OCI-M2 (cell line): ENCODE data around the gene GON4L.
"Not testable (repeated sequence)": the region's sequence is repeated elsewhere in the genome, so short reads cannot be mapped to it uniquely, and the experiment has no call there.

Experiments used
- DNase-seq: peaks from one replicate; lab custom pipeline; 2025; ENCODE audit not compliant: unreplicated experiment; lab: John Stamatoyannopoulos, UW

Gene GON4L

GRCh38 chr1:155856975-155857930 is at the start of gene GON4L:
TSS of gene GON4L (minus strand) at chr1:155857214. CDS start at chr1:155853780, 3,434 bp downstream.
- DNase-seq, result peak; percentile 31

GRCh38 chr1:155904261-155904660 is 47.2 kb upstream of the GON4L start:
- no peak for DNase-seq

- no peak for DNase-seq
Observed at GRCh38 chr1:155900161-155900560, 43.1 kb upstream of the GON4L start.

- no peak for DNase-seq
Observed at GRCh38 chr1:155899683-155900082, 42.7 kb upstream of the GON4L start.

GRCh38 chr1:155898888-155899287 is 41.9 kb upstream of the GON4L start:
- no peak for DNase-seq

- no peak for DNase-seq
Observed at GRCh38 chr1:155897746-155898145, 40.7 kb upstream of the GON4L start.

GRCh38 chr1:155896476-155896875 is 39.5 kb upstream of the GON4L start:
- not testable (repeated sequence) for DNase-seq

GRCh38 chr1:155895617-155896016 is 38.6 kb upstream of the GON4L start:
- not testable (repeated sequence) for DNase-seq

GRCh38 chr1:155893389-155894142 is 36.6 kb upstream of the GON4L start:
- DNase-seq, result no peak

- DNase-seq, result no peak
Observed at GRCh38 chr1:155892796-155893195, 35.8 kb upstream of the GON4L start.

GRCh38 chr1:155890251-155890650 is 33.2 kb upstream of the GON4L start:
- DNase-seq, result no peak

- DNase-seq, result no peak
Observed at GRCh38 chr1:155889566-155889965, 32.6 kb upstream of the GON4L start.

- no peak for DNase-seq
Observed at GRCh38 chr1:155888481-155888880, 31.5 kb upstream of the GON4L start.

- no peak for DNase-seq
Observed at GRCh38 chr1:155884982-155885381, 28.0 kb upstream of the GON4L start.

GRCh38 chr1:155884031-155884960 is 27.3 kb upstream of the GON4L start:
- DNase-seq, result no peak

- no peak for DNase-seq
Observed at GRCh38 chr1:155882766-155883165, 25.8 kb upstream of the GON4L start.

GRCh38 chr1:155882235-155882634 is 25.2 kb upstream of the GON4L start:
- DNase-seq, result no peak

GRCh38 chr1:155880950-155881349 is 23.9 kb upstream of the GON4L start:
- no peak for DNase-seq

- no peak for DNase-seq
Observed at GRCh38 chr1:155880251-155880650, 23.2 kb upstream of the GON4L start.

GRCh38 chr1:155877945-155878344 is 20.9 kb upstream of the GON4L start:
- DNase-seq, result no peak

- DNase-seq, result no peak
Observed at GRCh38 chr1:155873860-155874259, 16.8 kb upstream of the GON4L start.
